GM12878 (cell line): ENCODE measurements around the gene FKBP3. TPM values are rescaled to one million over a fixed set of nuclear protein-coding genes. Genes with fewer than 3 reads are reported as not detected.
A peak's percentile ranks its signal among the peaks of the same experiment; 100 is the strongest.

Experiments
- BACH1 ChIP-seq: fragments of 450-650 bp; IDR thresholded peaks from 2 replicates; pipeline ENCODE4 v1.6.1; 2017; ENCODE audit warnings: mild to moderate bottlenecking, borderline replicate concordance
- CBFB ChIP-seq: IDR thresholded peaks from 2 replicates; pipeline ENCODE4 v1.6.1; 2016; ENCODE audit warnings: antibody characterized with exemption, low read depth
- E2F8 ChIP-seq: fragments of 450-650 bp; IDR thresholded peaks from 2 replicates; pipeline ENCODE4 v1.6.1; 2018; ENCODE audit warnings: mild to moderate bottlenecking, low read depth, moderate library complexity; ENCODE audit not compliant: partially characterized antibody
- EED ChIP-seq: sonication (generic); IDR thresholded peaks from 2 replicates; pipeline ENCODE4 v1.6.1; 2016; ENCODE audit warnings: antibody characterized with exemption, low read depth
- HCFC1 ChIP-seq: fragments of 150-350 bp; IDR thresholded peaks from 2 replicates; pipeline ENCODE4 v1.6.1; 2014; ENCODE audit warnings: low read length
- IRF4 ChIP-seq: IDR thresholded peaks from 2 replicates; pipeline ENCODE4 v1.6.1; 2011; ENCODE audit warnings: low read depth, low read length
- JUNB ChIP-seq: IDR thresholded peaks from 2 replicates; pipeline ENCODE4 v1.6.1; 2016; ENCODE audit warnings: antibody characterized with exemption, mild to moderate bottlenecking
- KDM1A ChIP-seq: fragments of 200-600 bp; sonication (generic); IDR thresholded peaks from 2 replicates; pipeline ENCODE4 v1.6.1; 2016; ENCODE audit warnings: borderline replicate concordance
- MEF2A ChIP-seq: IDR thresholded peaks from 2 replicates; pipeline ENCODE4 v1.6.1; 2011; ENCODE audit warnings: low read depth, mild to moderate bottlenecking, low read length, moderate library complexity; ENCODE audit not compliant: insufficient read depth
- MTA3 ChIP-seq: IDR thresholded peaks from 2 replicates; pipeline ENCODE4 v1.6.1; 2012; ENCODE audit warnings: low read length, inconsistent platforms, borderline replicate concordance
- MXI1 ChIP-seq: fragments of 150-350 bp; IDR thresholded peaks from 2 replicates; pipeline ENCODE4 v1.6.1; 2011; ENCODE audit warnings: low read depth, mild to moderate bottlenecking, inconsistent platforms, low read length, improper control_type of control experiment
- NBN ChIP-seq: fragments of 450-650 bp; IDR thresholded peaks from 2 replicates; pipeline ENCODE4 v1.6.1; 2016
- PAX5 ChIP-seq: IDR thresholded peaks from 2 replicates; pipeline ENCODE4 v1.6.1; 2011; ENCODE audit warnings: low read depth, low read length, borderline replicate concordance
- POLR2A ChIP-seq: IDR thresholded peaks from 2 replicates; pipeline ENCODE4 v1.6.1; 2011; ENCODE audit warnings: low read depth, mild to moderate bottlenecking, low read length
- SREBF1 ChIP-seq: IDR thresholded peaks from 2 replicates; pipeline ENCODE4 v1.6.1; 2012; ENCODE audit warnings: mild to moderate bottlenecking, low read length
- ZBED1 ChIP-seq: IDR thresholded peaks from 2 replicates; pipeline ENCODE4 v1.6.1; 2016; ENCODE audit warnings: borderline replicate concordance
- polyA plus RNA-seq, 11 experiments: library from polyadenylated mRNA; depleted of rRNA in 4 of 11; unstranded in 6 of 11; stranded (reverse) in 5 of 11; fragments of >200 nt; fragmentation: Nextera tagmentation in 4 of 11; fragmentation: Illumina TruSeq in 1 of 11; extraction: Ambion mirVana in 4 of 11; extraction: Trizol in 1 of 11; gene quantifications; 1 replicate in 1 of 11; 2 replicates in 10 of 11; pipeline versions ENCODE4 v1.2.1 to v1.2.3, GENCODE V29; 2011 to 2016; ENCODE audit warnings: inconsistent platforms in 2 of 11, missing spikeins in 2 of 11, low read depth in 1 of 11
- total RNA-seq, 4 experiments: library from RNA; depleted of rRNA in 3 of 4; stranded (reverse); fragments of >200 nt in 3 of 4; fragmentation: Illumina TruSeq in 1 of 4; extraction: Trizol in 1 of 4; gene quantifications; 2 replicates each; pipeline versions ENCODE4 v1.2.1 to v1.2.3, GENCODE V29; 2013 to 2021
- TF ChIP-seq, protein P1 (sequence below): fragments of 150-350 bp; IDR thresholded peaks from 2 replicates; pipeline ENCODE4 v1.6.1; 2014; ENCODE audit warnings: mild to moderate bottlenecking, low read depth, low read length
- TF ChIP-seq, protein P2 (sequence below): IDR thresholded peaks from 2 replicates; pipeline ENCODE4 v1.6.1; 2012; ENCODE audit warnings: low read depth, low read length, improper control_type of control experiment
- TF ChIP-seq, protein P3 (sequence below): fragments of 150-350 bp; IDR thresholded peaks from 2 replicates; pipeline ENCODE4 v1.6.1; 2016; ENCODE audit warnings: low read depth, low read length

Gene FKBP3
- total and polyA plus RNA-seq, 10 of the 15 experiments (the other 5 are each of a cell fraction or from before 2014, with no cell fraction given): 67.2 to 218 (median 129) TPM

GRCh38 chr14:45083976-45084722, 50.1 kb downstream of the FKBP3 start, which contains the start of gene PRPF39 (continued):
- TF ChIP-seq, protein P1, sequence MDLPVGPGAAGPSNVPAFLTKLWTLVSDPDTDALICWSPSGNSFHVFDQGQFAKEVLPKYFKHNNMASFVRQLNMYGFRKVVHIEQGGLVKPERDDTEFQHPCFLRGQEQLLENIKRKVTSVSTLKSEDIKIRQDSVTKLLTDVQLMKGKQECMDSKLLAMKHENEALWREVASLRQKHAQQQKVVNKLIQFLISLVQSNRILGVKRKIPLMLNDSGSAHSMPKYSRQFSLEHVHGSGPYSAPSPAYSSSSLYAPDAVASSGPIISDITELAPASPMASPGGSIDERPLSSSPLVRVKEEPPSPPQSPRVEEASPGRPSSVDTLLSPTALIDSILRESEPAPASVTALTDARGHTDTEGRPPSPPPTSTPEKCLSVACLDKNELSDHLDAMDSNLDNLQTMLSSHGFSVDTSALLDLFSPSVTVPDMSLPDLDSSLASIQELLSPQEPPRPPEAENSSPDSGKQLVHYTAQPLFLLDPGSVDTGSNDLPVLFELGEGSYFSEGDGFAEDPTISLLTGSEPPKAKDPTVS: no peak
- TF ChIP-seq HCFC1 (peak; percentile 35), ZBED1 (no peak), POLR2A (peak; percentile 99), CBFB (peak; percentile 66; the same call in 1 of the 2 replicates), NBN (0 out of 2 replicates have a peak, but pooled peaks have one; percentile 46), KDM1A (no peak), E2F8 (no peak), PAX5 (peak; percentile 78; the same call in 1 of the 2 replicates), IRF4 (0 out of 2 replicates have a peak, but pooled peaks have one; percentile 39), SREBF1 (no peak), JUNB (no peak), EED (0 out of 2 replicates have a peak, but pooled peaks have one; percentile 40), MTA3 (no peak), MXI1 (no peak), MEF2A (no peak), BACH1 (0 out of 2 replicates have a peak, but pooled peaks have one; percentile 48)
- TF ChIP-seq, protein P2, sequence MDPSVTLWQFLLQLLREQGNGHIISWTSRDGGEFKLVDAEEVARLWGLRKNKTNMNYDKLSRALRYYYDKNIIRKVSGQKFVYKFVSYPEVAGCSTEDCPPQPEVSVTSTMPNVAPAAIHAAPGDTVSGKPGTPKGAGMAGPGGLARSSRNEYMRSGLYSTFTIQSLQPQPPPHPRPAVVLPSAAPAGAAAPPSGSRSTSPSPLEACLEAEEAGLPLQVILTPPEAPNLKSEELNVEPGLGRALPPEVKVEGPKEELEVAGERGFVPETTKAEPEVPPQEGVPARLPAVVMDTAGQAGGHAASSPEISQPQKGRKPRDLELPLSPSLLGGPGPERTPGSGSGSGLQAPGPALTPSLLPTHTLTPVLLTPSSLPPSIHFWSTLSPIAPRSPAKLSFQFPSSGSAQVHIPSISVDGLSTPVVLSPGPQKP: no peak
- TF ChIP-seq, protein P3, sequence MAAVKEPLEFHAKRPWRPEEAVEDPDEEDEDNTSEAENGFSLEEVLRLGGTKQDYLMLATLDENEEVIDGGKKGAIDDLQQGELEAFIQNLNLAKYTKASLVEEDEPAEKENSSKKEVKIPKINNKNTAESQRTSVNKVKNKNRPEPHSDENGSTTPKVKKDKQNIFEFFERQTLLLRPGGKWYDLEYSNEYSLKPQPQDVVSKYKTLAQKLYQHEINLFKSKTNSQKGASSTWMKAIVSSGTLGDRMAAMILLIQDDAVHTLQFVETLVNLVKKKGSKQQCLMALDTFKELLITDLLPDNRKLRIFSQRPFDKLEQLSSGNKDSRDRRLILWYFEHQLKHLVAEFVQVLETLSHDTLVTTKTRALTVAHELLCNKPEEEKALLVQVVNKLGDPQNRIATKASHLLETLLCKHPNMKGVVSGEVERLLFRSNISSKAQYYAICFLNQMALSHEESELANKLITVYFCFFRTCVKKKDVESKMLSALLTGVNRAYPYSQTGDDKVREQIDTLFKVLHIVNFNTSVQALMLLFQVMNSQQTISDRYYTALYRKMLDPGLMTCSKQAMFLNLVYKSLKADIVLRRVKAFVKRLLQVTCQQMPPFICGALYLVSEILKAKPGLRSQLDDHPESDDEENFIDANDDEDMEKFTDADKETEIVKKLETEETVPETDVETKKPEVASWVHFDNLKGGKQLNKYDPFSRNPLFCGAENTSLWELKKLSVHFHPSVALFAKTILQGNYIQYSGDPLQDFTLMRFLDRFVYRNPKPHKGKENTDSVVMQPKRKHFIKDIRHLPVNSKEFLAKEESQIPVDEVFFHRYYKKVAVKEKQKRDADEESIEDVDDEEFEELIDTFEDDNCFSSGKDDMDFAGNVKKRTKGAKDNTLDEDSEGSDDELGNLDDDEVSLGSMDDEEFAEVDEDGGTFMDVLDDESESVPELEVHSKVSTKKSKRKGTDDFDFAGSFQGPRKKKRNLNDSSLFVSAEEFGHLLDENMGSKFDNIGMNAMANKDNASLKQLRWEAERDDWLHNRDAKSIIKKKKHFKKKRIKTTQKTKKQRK: no peak
